ENCODE results near the gene INTS13. TPM values are rescaled to one million over a fixed set of nuclear protein-coding genes. Genes with fewer than 3 reads are reported as not detected.
A peak's percentile ranks its signal among the peaks of the same experiment; 100 is the strongest.

Gene INTS13
- 10 to 100 TPM; 18.7 to 38.2 (median 28.6) TPM for total RNA-seq
- 10 to 100 TPM in 2 of 3 donors, 1 to 10 TPM in 1; 9.7 to 18.6 (median 14.3) TPM for polyA plus RNA-seq

- peak; percentile 100 for DNase-seq
- TF ChIP-seq EP300 (IDR thresholded peaks at IDR 0.05), result peak in 1 of 4 donors; percentile 79
- no peak for TF ChIP-seq CTCF (IDR thresholded peaks at IDR 0.05)
- TF ChIP-seq POLR2A (IDR thresholded peaks at IDR 0.05), result peak; percentile 99
- TF ChIP-seq POLR2AphosphoS5 (IDR thresholded peaks at IDR 0.05), result peak; percentile 98 to 99 (median 99)
- Histone ChIP-seq H3K27ac (peak within 1 kb of the TSS; percentile 92 to 98 (median 96)), H3K27me3 (no peaks in the 10 kb centered on the region), H3K9me3 (no peaks in the 10 kb centered on the region), H3K36me3 (peaks cover 0 to 1% (median 0%) of the 10 kb centered on the region in 4 donors), H3K4me3 (peak within 1 kb of the TSS; percentile 71 to 96 (median 82)), H3K4me1 (peaks cover 0 to 60% (median 46%) of the 10 kb centered on the region in 4 donors)
- intact Hi-C loops (cut with DNase I), result loop anchor here (1.0 to 10.0 kb wide), 5 partner anchors 76 to 369 kb away; partner anchors contain the start of gene TM7SF3
- WGBS, 2 donors, result 0 to 1% methylated on average over 69 of the region's 69 CpGs
Measured at GRCh38 chr12:26937863-26938700, at the start of gene INTS13, which contains the start of gene FGFR1OP2. TSS of gene INTS13 (minus strand) at chr12:26937981. CDS start at chr12:26936803, 1,178 bp downstream. TSS of gene FGFR1OP2 (plus strand) at chr12:26938470. CDS start at chr12:26954159, 15,689 bp downstream.

GRCh38 chr12:26982866-26983265 lies 45.1 kb upstream of the INTS13 start:
- Histone ChIP-seq H3K27ac (no peak overlapping the region), H3K9me3 (no peaks in the 10 kb centered on the region), H3K4me1 (peaks cover 0 to 5% (median 0%) of the 10 kb centered on the region in 4 donors), H3K4me3 (no peak overlapping the region), H3K27me3 (no peaks in the 10 kb centered on the region), H3K36me3 (peaks cover 0 to 36% (median 3%) of the 10 kb centered on the region in 4 donors)
- intact Hi-C loops (cut with DNase I), result no loop called here
- TF ChIP-seq POLR2A (IDR thresholded peaks at IDR 0.05) (no peak), POLR2AphosphoS5 (IDR thresholded peaks at IDR 0.05) (no peak), CTCF (IDR thresholded peaks at IDR 0.05) (no peak), EP300 (IDR thresholded peaks at IDR 0.05) (no peak)
- no peak for DNase-seq
- WGBS, 2 donors, result 96 to 98% methylated on average over 2 of the region's 2 CpGs

- TF ChIP-seq EP300 (IDR thresholded peaks at IDR 0.05) (no peak), POLR2AphosphoS5 (IDR thresholded peaks at IDR 0.05) (no peak), POLR2A (IDR thresholded peaks at IDR 0.05) (no peak), CTCF (IDR thresholded peaks at IDR 0.05) (no peak)
- peaks cover 0 to 62% (median 5%) of the 10 kb centered on the region in 4 donors for H3K36me3 ChIP-seq
- intact Hi-C loops (cut with DNase I), result no loop called here
Measured at GRCh38 chr12:26979733-26980132, 42.0 kb upstream of the INTS13 start.

GRCh38 chr12:26978801-26979200 lies 41.0 kb upstream of the INTS13 start:
- intact Hi-C loops (cut with DNase I), result no loop called here
- no peak overlapping the region for H3K27ac ChIP-seq
- no peak overlapping the region for H3K4me3 ChIP-seq
- H3K9me3 ChIP-seq, result no peaks in the 10 kb centered on the region
- no peaks in the 10 kb centered on the region for H3K4me1 ChIP-seq
- peaks cover 1 to 69% (median 7%) of the 10 kb centered on the region in 4 donors for H3K36me3 ChIP-seq
- no peak for DNase-seq
- WGBS, 2 donors, result 94 to 100% methylated on average over 1 of the region's 1 CpG
- TF ChIP-seq POLR2A (IDR thresholded peaks at IDR 0.05) (no peak), EP300 (IDR thresholded peaks at IDR 0.05) (no peak), POLR2AphosphoS5 (IDR thresholded peaks at IDR 0.05) (no peak), CTCF (IDR thresholded peaks at IDR 0.05) (no peak)
- no peaks in the 10 kb centered on the region for H3K27me3 ChIP-seq

More at GRCh38 chr12:26979733-26980132, 42.0 kb upstream of the INTS13 start:
- H3K27me3 ChIP-seq, result no peaks in the 10 kb centered on the region
- no peaks in the 10 kb centered on the region for H3K4me1 ChIP-seq
- no peak overlapping the region for H3K27ac ChIP-seq
- H3K4me3 ChIP-seq, result no peak overlapping the region
- DNase-seq, result no peak
- H3K9me3 ChIP-seq, result no peaks in the 10 kb centered on the region
- 94 to 98% methylated on average over 11 of the region's 11 CpGs for WGBS, 2 donors

All from sigmoid colon (tissue), 7 donors.